Ascending aorta (tissue), 2 donors: ENCODE results near the gene ELF4. TPM values are rescaled to one million over a fixed set of nuclear protein-coding genes. Genes with fewer than 3 reads are reported as not detected.
A peak's percentile ranks its signal among the peaks of the same experiment; 100 is the strongest.

Experiments used
- DNase-seq, 2 donors: peaks; one replicate each; pipeline ENCODE4 v3.0.0-alpha.2; 2019; ENCODE audit warnings: low spot score in 2 of 2
- H3K27ac ChIP-seq, 2 donors: fragments of 200-600 bp; sonication (generic); one replicate each; pipeline ENCODE4 v1.5.1; 2016 to 2017; ENCODE audit warnings: mild to moderate bottlenecking in 1 of 2
- H3K27me3 ChIP-seq: fragments of 200-600 bp; sonication (generic); one replicate; pipeline ENCODE4 v1.5.1; 2017
- H3K36me3 ChIP-seq, 2 donors: fragments of 200-600 bp; sonication (generic); one replicate each; pipeline ENCODE4 v1.5.1; 2016
- H3K4me1 ChIP-seq, 2 donors: fragments of 200-600 bp; sonication (generic); one replicate each; pipeline ENCODE4 v1.5.1; 2016 to 2017; ENCODE audit warnings: mild to moderate bottlenecking in 1 of 2
- H3K4me3 ChIP-seq, 2 donors: fragments of 200-600 bp; sonication (generic); one replicate each; pipeline ENCODE4 v1.5.1; 2016 to 2017; ENCODE audit warnings: mild to moderate bottlenecking in 1 of 2
- H3K9me3 ChIP-seq, 2 donors: fragments of 200-600 bp; sonication (generic); one replicate each; pipeline ENCODE4 v1.5.1; 2016
- CTCF ChIP-seq, 3 experiments: fragments of 200-600 bp in 2 of 3; fragments of 450-650 bp in 1 of 3; sonication (generic) in 2 of 3; IDR thresholded peaks; one replicate each; pipeline ENCODE4 v1.5.1; 2016 to 2019; ENCODE audit warnings: antibody characterized with exemption in 3 of 3, mild to moderate bottlenecking in 1 of 3, moderate library complexity in 1 of 3
- intact Hi-C: fragments of 100-400 bp; cut with DNase I; formaldehyde crosslinking; loops from one replicate; pipeline ENCODE4 v1.15.1; 2023
- total RNA-seq: library from RNA; depleted of rRNA; stranded (reverse); fragments of >200 nt; gene quantifications from one replicate; pipeline ENCODE4 v1.1.0, GENCODE V29; 2016

ELF4 gene
- total RNA-seq, 1 donor from 2014 or later, result 25.7 TPM

DNA sequence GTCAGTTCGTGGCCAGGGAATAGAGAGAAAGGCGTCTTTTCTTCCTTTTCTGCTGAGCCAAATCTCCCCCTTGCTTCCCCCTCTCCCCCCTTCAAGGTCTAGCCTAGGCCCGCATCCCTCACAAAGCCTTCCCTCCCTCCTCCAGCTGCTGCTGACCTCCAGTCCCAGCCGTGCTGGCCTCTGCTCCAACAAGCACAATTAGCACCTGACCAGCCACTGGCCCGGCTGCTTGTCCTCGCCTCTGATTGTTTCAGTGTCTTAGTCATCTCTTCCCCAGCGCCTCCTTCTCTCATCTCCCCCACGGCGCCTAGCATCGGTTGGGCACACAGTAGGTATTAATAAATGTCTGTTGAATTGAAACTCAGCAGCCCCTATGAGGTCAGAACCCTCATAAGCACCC, 4.2 kb downstream of the ELF4 start:
- Histone ChIP-seq H3K4me1 (peaks cover 0 to 4% of the 10 kb centered on the region in 2 donors), H3K27me3 (no peaks in the 10 kb centered on the region), H3K36me3 (no peaks in the 10 kb centered on the region), H3K4me3 (no peak overlapping the region), H3K27ac (peak overlapping the region in 1 of 2 donors; percentile 5), H3K9me3 (no peaks in the 10 kb centered on the region)
- no peak for DNase-seq
- TF ChIP-seq CTCF (IDR thresholded peaks at IDR 0.05), result no peak
- intact Hi-C loops, result no loop called here

- no peak for TF ChIP-seq CTCF (IDR thresholded peaks at IDR 0.05)
- H3K27me3 ChIP-seq, result no peaks in the 10 kb centered on the region
- no peak for DNase-seq
- no peak overlapping the region for H3K4me3 ChIP-seq
- peaks cover 0 to 4% of the 10 kb centered on the region in 2 donors for H3K4me1 ChIP-seq
- H3K36me3 ChIP-seq, result no peaks in the 10 kb centered on the region
- H3K27ac ChIP-seq, result no peak overlapping the region
- H3K9me3 ChIP-seq, result no peaks in the 10 kb centered on the region
- intact Hi-C loops, result no loop called here
These were observed 5.1 kb downstream of the ELF4 start for GRCh38 chrX:130105244-130105643.

DNA sequence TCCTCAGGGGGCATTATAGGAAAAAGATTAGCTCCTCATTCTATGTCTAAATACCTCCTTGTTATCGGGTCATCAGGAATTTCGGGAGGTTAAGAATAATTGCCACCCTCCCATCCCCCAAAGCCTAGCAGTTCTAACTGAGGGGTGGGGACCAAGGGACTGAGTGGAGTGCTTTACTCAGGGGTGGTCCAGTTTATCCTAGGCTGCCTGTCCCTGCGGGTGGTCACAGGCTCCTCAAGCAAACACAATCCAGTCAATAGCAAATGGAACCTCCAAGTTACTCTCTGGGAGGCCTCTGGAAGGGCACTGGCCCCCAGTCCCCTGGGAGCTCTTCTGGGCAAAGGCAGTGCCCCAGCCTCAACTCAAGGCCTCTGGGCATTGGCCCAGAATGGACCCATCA, 6.7 kb downstream of the ELF4 start:
- Histone ChIP-seq H3K4me1 (peaks cover 0 to 4% of the 10 kb centered on the region in 2 donors), H3K27ac (no peak overlapping the region)

GRCh38 chrX:130100180-130100579, 10.1 kb downstream of the ELF4 start:
- H3K27ac ChIP-seq, result peak overlapping the region; percentile 15 to 27
- intact Hi-C loops, result no loop called here

More for the DNA sequence above, 6.7 kb downstream of the ELF4 start:
- Histone ChIP-seq H3K36me3 (no peaks in the 10 kb centered on the region), H3K9me3 (no peaks in the 10 kb centered on the region), H3K27me3 (no peaks in the 10 kb centered on the region), H3K4me3 (no peak overlapping the region)
- TF ChIP-seq CTCF (IDR thresholded peaks at IDR 0.05), result no peak
- no peak for DNase-seq
- intact Hi-C loops, result no loop called here

DNA sequence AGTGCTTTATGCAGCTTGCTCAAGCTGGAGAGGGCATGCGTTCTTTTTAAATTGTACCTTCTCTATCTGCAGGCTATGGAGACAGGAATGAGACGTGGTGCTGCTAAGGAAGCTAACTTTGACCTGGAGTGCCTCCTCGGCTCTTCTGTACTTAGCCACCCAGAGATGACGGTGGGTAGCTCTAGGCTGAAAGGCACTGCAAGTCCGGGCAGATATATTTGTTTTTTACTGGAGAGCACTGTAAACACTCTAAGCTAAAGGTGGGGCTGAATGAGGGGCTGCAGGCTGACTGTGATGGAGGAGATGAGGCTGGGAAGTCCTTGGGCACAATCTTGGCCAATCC, 12.1 kb downstream of the ELF4 start:
- no peak overlapping the region for H3K27ac ChIP-seq
- TF ChIP-seq CTCF (IDR thresholded peaks at IDR 0.05), result no peak

More at GRCh38 chrX:130100180-130100579, 10.1 kb downstream of the ELF4 start:
- no peak for TF ChIP-seq CTCF (IDR thresholded peaks at IDR 0.05)
- Histone ChIP-seq H3K27me3 (no peaks in the 10 kb centered on the region), H3K4me1 (peaks cover 0 to 4% of the 10 kb centered on the region in 2 donors), H3K4me3 (no peak overlapping the region), H3K36me3 (no peaks in the 10 kb centered on the region), H3K9me3 (no peaks in the 10 kb centered on the region)
- peak in 1 of 2 donors; percentile 77 for DNase-seq

More for the DNA sequence above, 12.1 kb downstream of the ELF4 start:
- no peak overlapping the region for H3K4me3 ChIP-seq
- no peaks in the 10 kb centered on the region for H3K36me3 ChIP-seq
- H3K9me3 ChIP-seq, result no peaks in the 10 kb centered on the region
- intact Hi-C loops, result no loop called here
- DNase-seq, result no peak
- no peaks in the 10 kb centered on the region for H3K27me3 ChIP-seq
- peaks cover 0 to 4% of the 10 kb centered on the region in 2 donors for H3K4me1 ChIP-seq
